CD4-positive, CD25-positive, alpha-beta regulatory T cell (primary cell): Measurements from ENCODE around the gene TAS2R38. TPM values are rescaled to one million over a fixed set of nuclear protein-coding genes. Genes with fewer than 3 reads are reported as not detected.
"Not testable (repeated sequence)": the region's sequence is repeated elsewhere in the genome, so short reads cannot be mapped to it uniquely, and the experiment has no call there.

ENCODE experiments used
- ATAC-seq, 2 donors: fragments of 150-1000 bp; cut with Tn5 transposase; one replicate each; pipeline ENCODE4 v1.10.0; 2021; ENCODE audit warnings: low read depth in 2 of 2, moderate number of reproducible peaks in 2 of 2, moderate library complexity in 1 of 2
- DNase-seq, 3 donors: peaks; one replicate each; pipeline versions ENCODE4 v3.0.0 to v3.0.0-alpha.2; 2012 to 2022; ENCODE audit warnings: mixed read lengths in 1 of 3
- H3K27ac ChIP-seq: one replicate; pipeline ENCODE4 v1.7.0; 2013; ENCODE audit warnings: mild to moderate bottlenecking, low read length; ENCODE audit not compliant: insufficient read depth, poor library complexity, severe bottlenecking
- H3K27me3 ChIP-seq: one replicate; pipeline ENCODE4 v1.7.0; 2013; ENCODE audit warnings: low read length; ENCODE audit not compliant: control insufficient read depth, insufficient read depth
- H3K36me3 ChIP-seq: one replicate; pipeline ENCODE4 v1.7.0; 2013; ENCODE audit warnings: mild to moderate bottlenecking, low read length, moderate library complexity; ENCODE audit not compliant: control insufficient read depth, insufficient read depth
- H3K4me1 ChIP-seq: 2 replicates; pipeline ENCODE4 v1.7.0; 2013; ENCODE audit warnings: mild to moderate bottlenecking, low read length; ENCODE audit not compliant: insufficient read depth, control insufficient read depth, poor library complexity, severe bottlenecking
- H3K4me3 ChIP-seq: one replicate; pipeline ENCODE4 v1.7.0; 2013; ENCODE audit warnings: low read depth, mild to moderate bottlenecking, low read length, moderate library complexity
- H3K9me3 ChIP-seq, 2 experiments: 1 replicate in 1 of 2; 2 replicates in 1 of 2; pipeline ENCODE4 v1.7.0; 2013; ENCODE audit warnings: low read length in 2 of 2, mild to moderate bottlenecking in 1 of 2, moderate library complexity in 1 of 2; ENCODE audit not compliant: control insufficient read depth in 2 of 2
- H3K27ac Mint-ChIP-seq, 3 donors: one replicate each; pipeline ENCODE4 v1.8.0; 2020 to 2022; ENCODE audit warnings: mild to moderate bottlenecking in 3 of 3, mixed read lengths in 3 of 3, moderate library complexity in 2 of 3
- H3K27me3 Mint-ChIP-seq: one replicate; pipeline ENCODE4 v1.8.0; 2022; ENCODE audit warnings: mild to moderate bottlenecking, mixed read lengths
- H3K36me3 Mint-ChIP-seq: one replicate; pipeline ENCODE4 v1.8.0; 2020; ENCODE audit warnings: mixed read lengths
- H3K4me1 Mint-ChIP-seq, 4 donors: one replicate each; pipeline ENCODE4 v1.8.0; 2020 to 2022; ENCODE audit warnings: mixed read lengths in 4 of 4, mild to moderate bottlenecking in 1 of 4
- H3K4me3 Mint-ChIP-seq, 4 donors: one replicate each; pipeline ENCODE4 v1.8.0; 2020 to 2022; ENCODE audit warnings: mild to moderate bottlenecking in 4 of 4, mixed read lengths in 4 of 4, moderate library complexity in 3 of 4
- H3K9me3 Mint-ChIP-seq, 7 donors: one replicate each; pipeline ENCODE4 v1.8.0; 2020 to 2022; ENCODE audit warnings: mixed read lengths in 7 of 7, mild to moderate bottlenecking in 3 of 7, moderate library complexity in 2 of 7
- polyA plus RNA-seq, 4 donors: library from polyadenylated mRNA; unstranded; fragments of 300-500 nt; fragmentation: Illumina TruSeq; gene quantifications; one replicate each; pipeline ENCODE4 v1.2.3, GENCODE V29; 2021
- total RNA-seq: library from RNA; stranded (reverse); gene quantifications from one replicate; pipeline ENCODE4 v1.2.3, GENCODE V29; 2022

TAS2R38 gene
- total and polyA plus RNA-seq, 5 donors from 2014 or later = not detected

- peaks cover 0 to 3% of the 10 kb centered on the region in 2 experiments for H3K9me3 ChIP-seq
- H3K4me3 Mint-ChIP-seq = no peak overlapping the region
- no peak overlapping the region for H3K27ac Mint-ChIP-seq
- H3K27me3 Mint-ChIP-seq = no peaks in the 10 kb centered on the region
- peaks cover 0 to 2% (median 0%) of the 10 kb centered on the region in 4 donors for H3K4me1 Mint-ChIP-seq
- no peak for ATAC-seq
- no peaks in the 10 kb centered on the region for H3K4me1 ChIP-seq
- H3K36me3 ChIP-seq = no peaks in the 10 kb centered on the region
- H3K36me3 Mint-ChIP-seq = no peaks in the 10 kb centered on the region
- no peak for DNase-seq
- no peak overlapping the region for H3K4me3 ChIP-seq
- H3K9me3 Mint-ChIP-seq = peaks cover 0 to 1% (median 0%) of the 10 kb centered on the region in 7 donors
- H3K27ac ChIP-seq = no peak overlapping the region
- H3K27me3 ChIP-seq = no peaks in the 10 kb centered on the region
Measured at GRCh38 chr7:141990011-141990725, 16.6 kb upstream of the TAS2R38 start.

GRCh38 chr7:141987803-141988202, 14.2 kb upstream of the TAS2R38 start:
- not testable (repeated sequence) for H3K27me3 ChIP-seq, H3K4me3 ChIP-seq, ATAC-seq, H3K36me3 ChIP-seq, H3K27ac Mint-ChIP-seq, H3K4me1 Mint-ChIP-seq, H3K4me1 ChIP-seq, H3K9me3 Mint-ChIP-seq, H3K27ac ChIP-seq, H3K36me3 Mint-ChIP-seq, DNase-seq, H3K9me3 ChIP-seq, H3K4me3 Mint-ChIP-seq, H3K27me3 Mint-ChIP-seq

- DNase-seq (no peak), ATAC-seq (no peak)
- Histone ChIP-seq H3K36me3 (no peaks in the 10 kb centered on the region), H3K9me3 (peaks cover 0 to 3% of the 10 kb centered on the region in 2 experiments), H3K27ac (no peak overlapping the region), H3K27me3 (no peaks in the 10 kb centered on the region), H3K4me3 (no peak overlapping the region), H3K4me1 (no peaks in the 10 kb centered on the region)
- Mint-ChIP-seq H3K4me3 (no peak overlapping the region), H3K9me3 (peaks cover 0 to 1% (median 0%) of the 10 kb centered on the region in 7 donors), H3K27ac (no peak overlapping the region), H3K27me3 (no peaks in the 10 kb centered on the region), H3K4me1 (peaks cover 0 to 2% (median 0%) of the 10 kb centered on the region in 4 donors), H3K36me3 (no peaks in the 10 kb centered on the region)
Measured at GRCh38 chr7:141986923-141987322, 13.3 kb upstream of the TAS2R38 start.

- DNase-seq, H3K27me3 ChIP-seq, H3K36me3 ChIP-seq, H3K27me3 Mint-ChIP-seq, H3K4me1 Mint-ChIP-seq, H3K4me1 ChIP-seq, ATAC-seq, H3K4me3 Mint-ChIP-seq, H3K27ac Mint-ChIP-seq, H3K4me3 ChIP-seq, H3K27ac ChIP-seq, H3K9me3 ChIP-seq, H3K36me3 Mint-ChIP-seq, H3K9me3 Mint-ChIP-seq: not testable (repeated sequence)
Measured at GRCh38 chr7:141985926-141986325, 12.4 kb upstream of the TAS2R38 start.

GRCh38 chr7:141979568-141979967, 6.0 kb upstream of the TAS2R38 start:
- Histone ChIP-seq H3K4me1 (peaks cover 5% of the 10 kb centered on the region), H3K27me3 (no peaks in the 10 kb centered on the region), H3K36me3 (no peaks in the 10 kb centered on the region), H3K4me3 (no peak overlapping the region), H3K27ac (no peak overlapping the region), H3K9me3 (no peaks in the 10 kb centered on the region)
- ATAC-seq (no peak), DNase-seq (peak in 1 of 3 donors; percentile 5)
- Mint-ChIP-seq H3K27me3 (no peaks in the 10 kb centered on the region), H3K9me3 (peaks cover 0 to 5% (median 0%) of the 10 kb centered on the region in 7 donors), H3K4me1 (peaks cover 4 to 15% (median 7%) of the 10 kb centered on the region in 4 donors), H3K36me3 (no peaks in the 10 kb centered on the region), H3K27ac (no peak overlapping the region), H3K4me3 (no peak overlapping the region)

- DNase-seq (no peak), ATAC-seq (no peak)
- no peak overlapping the region for H3K4me3 Mint-ChIP-seq
- peaks cover 4 to 15% (median 7%) of the 10 kb centered on the region in 4 donors for H3K4me1 Mint-ChIP-seq
- no peaks in the 10 kb centered on the region for H3K27me3 ChIP-seq
- no peak overlapping the region for H3K4me3 ChIP-seq
- H3K27ac ChIP-seq = no peak overlapping the region
- H3K9me3 Mint-ChIP-seq = peaks cover 0 to 5% (median 0%) of the 10 kb centered on the region in 7 donors
- no peaks in the 10 kb centered on the region for H3K36me3 ChIP-seq
- peaks cover 5% of the 10 kb centered on the region for H3K4me1 ChIP-seq
- H3K36me3 Mint-ChIP-seq = no peaks in the 10 kb centered on the region
- no peaks in the 10 kb centered on the region for H3K9me3 ChIP-seq
- H3K27me3 Mint-ChIP-seq = no peaks in the 10 kb centered on the region
- H3K27ac Mint-ChIP-seq = no peak overlapping the region
Measured at GRCh38 chr7:141978351-141978750, 4.8 kb upstream of the TAS2R38 start.

GRCh38 chr7:141976524-141977245, 3.1 kb upstream of the TAS2R38 start:
- Histone ChIP-seq H3K9me3 (no peaks in the 10 kb centered on the region), H3K27me3 (no peaks in the 10 kb centered on the region), H3K4me3 (peak overlapping the region; percentile 62), H3K36me3 (no peaks in the 10 kb centered on the region), H3K27ac (no peak overlapping the region), H3K4me1 (peaks cover 5% of the 10 kb centered on the region)
- H3K4me3 Mint-ChIP-seq = peak overlapping the region in 3 of 4 donors; percentile 62 to 70 (median 66)
- ATAC-seq = no peak
- H3K27ac Mint-ChIP-seq = peak overlapping the region in 1 of 3 donors; percentile 5
- H3K36me3 Mint-ChIP-seq = no peaks in the 10 kb centered on the region
- H3K4me1 Mint-ChIP-seq = peaks cover 4 to 15% (median 7%) of the 10 kb centered on the region in 4 donors
- DNase-seq = no peak
- no peaks in the 10 kb centered on the region for H3K27me3 Mint-ChIP-seq
- peaks cover 0 to 5% (median 0%) of the 10 kb centered on the region in 7 donors for H3K9me3 Mint-ChIP-seq
